ENCODE results near the gene MYO9B. TPM values are rescaled to one million over a fixed set of nuclear protein-coding genes. Genes with fewer than 3 reads are reported as not detected.

Gene MYO9B
- total RNA-seq, 1 experiment from 2014 or later = 85.4 TPM

- Histone ChIP-seq H3K27ac (ENCODE audit: low read depth, low read length, poor library complexity, severe bottlenecking) (no peak overlapping the region), H3K4me1 (ENCODE audit: insufficient read depth, low read length, poor library complexity, severe bottlenecking) (peaks cover 26% of the 10 kb centered on the region), H3K9me3 (ENCODE audit: low read depth, low read length, poor library complexity, severe bottlenecking) (no peaks in the 10 kb centered on the region), H3K4me3 (ENCODE audit: low read depth, low read length, poor library complexity, severe bottlenecking) (no peak overlapping the region), H3K27me3 (replicated peaks; ENCODE audit: insufficient read depth, low read depth, low read length, poor library complexity) (no peaks in the 10 kb centered on the region), H3K36me3 (ENCODE audit: insufficient read depth, low read length, poor library complexity, severe bottlenecking) (peaks cover 3% of the 10 kb centered on the region)
- intact Hi-C loops (cut with micrococcal nuclease; ENCODE audit: unreplicated experiment) = no loop called here
- TF ChIP-seq, protein P1, sequence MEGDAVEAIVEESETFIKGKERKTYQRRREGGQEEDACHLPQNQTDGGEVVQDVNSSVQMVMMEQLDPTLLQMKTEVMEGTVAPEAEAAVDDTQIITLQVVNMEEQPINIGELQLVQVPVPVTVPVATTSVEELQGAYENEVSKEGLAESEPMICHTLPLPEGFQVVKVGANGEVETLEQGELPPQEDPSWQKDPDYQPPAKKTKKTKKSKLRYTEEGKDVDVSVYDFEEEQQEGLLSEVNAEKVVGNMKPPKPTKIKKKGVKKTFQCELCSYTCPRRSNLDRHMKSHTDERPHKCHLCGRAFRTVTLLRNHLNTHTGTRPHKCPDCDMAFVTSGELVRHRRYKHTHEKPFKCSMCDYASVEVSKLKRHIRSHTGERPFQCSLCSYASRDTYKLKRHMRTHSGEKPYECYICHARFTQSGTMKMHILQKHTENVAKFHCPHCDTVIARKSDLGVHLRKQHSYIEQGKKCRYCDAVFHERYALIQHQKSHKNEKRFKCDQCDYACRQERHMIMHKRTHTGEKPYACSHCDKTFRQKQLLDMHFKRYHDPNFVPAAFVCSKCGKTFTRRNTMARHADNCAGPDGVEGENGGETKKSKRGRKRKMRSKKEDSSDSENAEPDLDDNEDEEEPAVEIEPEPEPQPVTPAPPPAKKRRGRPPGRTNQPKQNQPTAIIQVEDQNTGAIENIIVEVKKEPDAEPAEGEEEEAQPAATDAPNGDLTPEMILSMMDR (conservative IDR thresholded peaks at IDR 0.05; ENCODE audit: low read depth, low read length) = no peak
- TF ChIP-seq EZH2 (IDR thresholded peaks at IDR 0.05; ENCODE audit: borderline replicate concordance, low read depth, low read length, poor library complexity, severe bottlenecking) = no peak
- ChIA-PET CTCF (no interaction called here), POLR2A (ENCODE audit: low non-redundant PET) (no interaction called here)
- no TSS peak for BruUV-seq (replicated peaks)
- no peak for DNase-seq (ENCODE audit: low spot score)
Measured at GRCh38 chr19:17109300-17109699, 33.7 kb downstream of the MYO9B start.

DNA sequence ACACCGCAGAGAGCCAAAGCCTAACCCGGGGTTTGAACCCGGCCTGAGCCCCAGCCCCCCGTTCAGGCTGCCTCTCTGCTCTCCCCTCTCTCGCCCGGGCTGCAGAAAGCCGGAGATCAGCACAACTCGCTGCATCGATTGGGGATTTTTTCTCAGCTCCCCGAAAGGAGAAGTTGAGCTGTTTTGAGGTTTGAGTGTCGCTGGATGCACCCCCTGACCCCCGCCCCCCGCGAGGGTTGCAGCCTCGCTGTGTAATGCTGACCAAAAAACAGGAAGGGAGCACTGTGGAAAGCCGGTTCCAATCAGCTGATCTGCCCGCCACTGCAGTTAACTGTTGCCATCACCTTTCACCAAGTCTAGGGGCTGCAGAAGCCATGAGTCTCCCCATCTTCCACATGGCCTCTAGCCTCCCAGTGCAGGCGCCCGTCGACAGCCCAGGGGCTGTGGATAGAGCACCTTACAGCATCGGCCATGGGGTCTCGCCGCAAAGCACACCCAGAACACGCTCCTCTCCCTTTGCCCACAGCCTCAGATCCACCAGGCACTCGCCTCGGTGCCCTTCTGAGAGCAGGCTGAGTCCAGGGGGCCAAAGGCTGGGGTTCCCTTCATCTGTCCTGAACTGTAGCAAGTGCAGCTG lies 34.5 kb downstream of the MYO9B start:
- Histone ChIP-seq H3K27ac (ENCODE audit: low read depth, low read length, poor library complexity, severe bottlenecking) (no peak overlapping the region), H3K9me3 (ENCODE audit: low read depth, low read length, poor library complexity, severe bottlenecking) (no peaks in the 10 kb centered on the region), H3K36me3 (ENCODE audit: insufficient read depth, low read length, poor library complexity, severe bottlenecking) (peaks cover 3% of the 10 kb centered on the region), H3K4me3 (ENCODE audit: low read depth, low read length, poor library complexity, severe bottlenecking) (no peak overlapping the region), H3K4me1 (ENCODE audit: insufficient read depth, low read length, poor library complexity, severe bottlenecking) (peaks cover 33% of the 10 kb centered on the region), H3K27me3 (replicated peaks; ENCODE audit: insufficient read depth, low read depth, low read length, poor library complexity) (no peaks in the 10 kb centered on the region)
- no peak for DNase-seq (ENCODE audit: low spot score)
- TF ChIP-seq EZH2 (IDR thresholded peaks at IDR 0.05; ENCODE audit: borderline replicate concordance, low read depth, low read length, poor library complexity, severe bottlenecking) = no peak
- TF ChIP-seq, protein P1 (conservative IDR thresholded peaks at IDR 0.05; ENCODE audit: low read depth, low read length) = no peak
- ChIA-PET POLR2A (ENCODE audit: low non-redundant PET) (no interaction called here), CTCF (no interaction called here)
- intact Hi-C loops (cut with micrococcal nuclease; ENCODE audit: unreplicated experiment) = no loop called here
- BruUV-seq (replicated peaks) = no TSS peak

GRCh38 chr19:17110599-17110966 lies 35.0 kb downstream of the MYO9B start:
- Histone ChIP-seq H3K9me3 (ENCODE audit: low read depth, low read length, poor library complexity, severe bottlenecking) (no peaks in the 10 kb centered on the region), H3K27me3 (replicated peaks; ENCODE audit: insufficient read depth, low read depth, low read length, poor library complexity) (no peaks in the 10 kb centered on the region), H3K4me3 (ENCODE audit: low read depth, low read length, poor library complexity, severe bottlenecking) (no peak overlapping the region), H3K36me3 (ENCODE audit: insufficient read depth, low read length, poor library complexity, severe bottlenecking) (peaks cover 3% of the 10 kb centered on the region), H3K27ac (ENCODE audit: low read depth, low read length, poor library complexity, severe bottlenecking) (no peak overlapping the region), H3K4me1 (ENCODE audit: insufficient read depth, low read length, poor library complexity, severe bottlenecking) (peaks cover 33% of the 10 kb centered on the region)
- TF ChIP-seq, protein P1 (conservative IDR thresholded peaks at IDR 0.05; ENCODE audit: low read depth, low read length) = no peak
- TF ChIP-seq EZH2 (IDR thresholded peaks at IDR 0.05; ENCODE audit: borderline replicate concordance, low read depth, low read length, poor library complexity, severe bottlenecking) = no peak
- ChIA-PET POLR2A (ENCODE audit: low non-redundant PET) (no interaction called here), CTCF (no interaction called here)
- BruUV-seq (replicated peaks) = no TSS peak
- intact Hi-C loops (cut with micrococcal nuclease; ENCODE audit: unreplicated experiment) = no loop called here
- DNase-seq (ENCODE audit: low spot score) = no peak

Data from A673 (cell line).